A673 (cell line): ENCODE results near the gene MAML2. TPM values are rescaled to one million over a fixed set of nuclear protein-coding genes. Genes with fewer than 3 reads are reported as not detected.

Experiments
- BruUV-seq: library from RNA; stranded (reverse); fragments of 400-500 nt; replicated peaks from 2 replicates; lab custom pipeline; 2021; lab: Mats Ljungman, UMichigan
- CTCF ChIA-PET: fragments of 300-600 bp; sonication (Branson Sonifier 250); formaldehyde crosslinking; loops from one replicate; lab custom pipeline; 2022; ENCODE audit warnings: antibody characterized with exemption; lab: Charles Lee
- POLR2A ChIA-PET: fragments of 300-600 bp; sonication (Branson Sonifier 250); formaldehyde crosslinking; loops from one replicate; lab custom pipeline; 2022; ENCODE audit warnings: antibody characterized with exemption; ENCODE audit not compliant: low non-redundant PET; lab: Charles Lee
- DNase-seq: peaks from one replicate; pipeline ENCODE4 v3.0.0-alpha.2; 2015; ENCODE audit warnings: low spot score
- H3K27ac ChIP-seq: fragments of 200-600 bp; sonication (generic); 2 replicates; pipeline ENCODE4 v1.5.1; 2016; ENCODE audit warnings: mixed run types, low read depth, mild to moderate bottlenecking, mixed read lengths, antibody characterized with exemption, low read length; ENCODE audit not compliant: poor library complexity, severe bottlenecking
- H3K27me3 ChIP-seq: fragments of 200-600 bp; sonication (generic); replicated peaks from 2 replicates; pipeline ENCODE4 v1.6.1; 2017; ENCODE audit warnings: mixed run types, low read depth, mild to moderate bottlenecking, mixed read lengths, antibody characterized with exemption, low read length; ENCODE audit not compliant: insufficient read depth, poor library complexity
- H3K36me3 ChIP-seq: fragments of 200-600 bp; sonication (generic); 2 replicates; pipeline ENCODE4 v1.6.1; 2016; ENCODE audit warnings: mixed run types, mild to moderate bottlenecking, mixed read lengths, antibody characterized with exemption, low read length; ENCODE audit not compliant: insufficient read depth, poor library complexity, severe bottlenecking
- H3K4me1 ChIP-seq: fragments of 200-600 bp; sonication (generic); 2 replicates; pipeline ENCODE4 v1.6.1; 2017; ENCODE audit warnings: mixed run types, mild to moderate bottlenecking, mixed read lengths, antibody characterized with exemption, low read length; ENCODE audit not compliant: insufficient read depth, poor library complexity, severe bottlenecking
- H3K4me3 ChIP-seq: fragments of 200-600 bp; sonication (generic); 2 replicates; pipeline ENCODE4 v1.5.1; 2016; ENCODE audit warnings: low read depth, mixed run types, mild to moderate bottlenecking, mixed read lengths, low read length; ENCODE audit not compliant: poor library complexity, severe bottlenecking
- H3K9me3 ChIP-seq: fragments of 200-600 bp; sonication (generic); 2 replicates; pipeline ENCODE4 v1.6.1; 2016; ENCODE audit warnings: mixed run types, low read depth, mild to moderate bottlenecking, mixed read lengths, antibody characterized with exemption, low read length; ENCODE audit not compliant: poor library complexity, severe bottlenecking
- EZH2 ChIP-seq: fragments of 200-600 bp; sonication (generic); IDR thresholded peaks from 2 replicates; pipeline ENCODE4 v1.6.1; 2017; ENCODE audit warnings: borderline replicate concordance, low read depth, mild to moderate bottlenecking, mixed read lengths, antibody characterized with exemption, low read length; ENCODE audit not compliant: poor library complexity, severe bottlenecking
- intact Hi-C: fragments of 100-400 bp; cut with micrococcal nuclease; formaldehyde crosslinking; loops from one replicate; pipeline ENCODE4 v1.10.0; 2022; ENCODE audit not compliant: unreplicated experiment
- total RNA-seq: library from RNA; stranded (reverse); gene quantifications from 2 replicates; pipeline ENCODE4 v1.2.3, GENCODE V29; 2021
- TF ChIP-seq, protein P1 (sequence below): fragments of 300-800, 200-600 bp; sonication (generic); conservative IDR thresholded peaks from 2 replicates; pipeline ENCODE4 v1.5.1; 2017; ENCODE audit warnings: low read depth, mild to moderate bottlenecking, antibody characterized with exemption, low read length, moderate library complexity, mixed read lengths

Gene MAML2
- total RNA-seq, 1 experiment from 2014 or later: 6.4 TPM

DNA sequence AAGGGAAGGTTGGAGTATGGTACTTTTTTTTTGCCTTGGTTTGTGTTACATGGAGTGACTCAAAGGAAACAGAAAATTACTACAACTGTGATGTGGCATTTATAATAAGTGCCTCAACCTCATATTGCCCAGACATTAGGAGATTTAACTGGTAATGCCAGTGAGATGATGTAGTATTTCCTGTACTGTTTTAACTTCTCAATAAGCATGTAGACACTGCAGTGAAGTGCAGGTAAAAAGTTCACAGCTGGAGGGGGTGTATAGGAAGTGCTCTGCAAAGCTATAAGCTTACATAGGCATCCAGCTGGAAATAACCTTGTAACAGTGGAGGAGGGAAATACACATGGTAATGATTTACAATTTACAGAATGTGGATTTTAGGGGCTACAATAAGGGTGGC lies 280.9 kb downstream of the MAML2 start:
- CTCF ChIA-PET: interaction anchor here (0.7 to 1.5 kb wide), 2 partner anchors 12 to 281 kb away, joined by 3 to 4 read pairs; partner anchors contain the start of gene MAML2
- no peak overlapping the region for H3K4me3 ChIP-seq
- DNase-seq: peak; percentile 93
- no peaks in the 10 kb centered on the region for H3K9me3 ChIP-seq
- TF ChIP-seq EZH2: no peak
- TF ChIP-seq, protein P1, sequence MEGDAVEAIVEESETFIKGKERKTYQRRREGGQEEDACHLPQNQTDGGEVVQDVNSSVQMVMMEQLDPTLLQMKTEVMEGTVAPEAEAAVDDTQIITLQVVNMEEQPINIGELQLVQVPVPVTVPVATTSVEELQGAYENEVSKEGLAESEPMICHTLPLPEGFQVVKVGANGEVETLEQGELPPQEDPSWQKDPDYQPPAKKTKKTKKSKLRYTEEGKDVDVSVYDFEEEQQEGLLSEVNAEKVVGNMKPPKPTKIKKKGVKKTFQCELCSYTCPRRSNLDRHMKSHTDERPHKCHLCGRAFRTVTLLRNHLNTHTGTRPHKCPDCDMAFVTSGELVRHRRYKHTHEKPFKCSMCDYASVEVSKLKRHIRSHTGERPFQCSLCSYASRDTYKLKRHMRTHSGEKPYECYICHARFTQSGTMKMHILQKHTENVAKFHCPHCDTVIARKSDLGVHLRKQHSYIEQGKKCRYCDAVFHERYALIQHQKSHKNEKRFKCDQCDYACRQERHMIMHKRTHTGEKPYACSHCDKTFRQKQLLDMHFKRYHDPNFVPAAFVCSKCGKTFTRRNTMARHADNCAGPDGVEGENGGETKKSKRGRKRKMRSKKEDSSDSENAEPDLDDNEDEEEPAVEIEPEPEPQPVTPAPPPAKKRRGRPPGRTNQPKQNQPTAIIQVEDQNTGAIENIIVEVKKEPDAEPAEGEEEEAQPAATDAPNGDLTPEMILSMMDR: no peak
- no peak overlapping the region for H3K27ac ChIP-seq
- BruUV-seq: no TSS peak
- no peaks in the 10 kb centered on the region for H3K36me3 ChIP-seq
- H3K4me1 ChIP-seq: peaks cover 30% of the 10 kb centered on the region
- H3K27me3 ChIP-seq: no peaks in the 10 kb centered on the region
- POLR2A ChIA-PET: no interaction called here
- intact Hi-C loops: loop anchor here (2.0 kb wide), 1 partner anchor 85 kb away; no protein-coding TSS in a partner anchor

- no TSS peak for BruUV-seq
- H3K4me3 ChIP-seq: no peak overlapping the region
- ChIA-PET POLR2A (no interaction called here), CTCF (interaction anchor here (1.5 kb wide), 1 partner anchor 281 kb away, joined by 4 read pairs; the partner anchor contains the start of gene MAML2)
- H3K9me3 ChIP-seq: no peaks in the 10 kb centered on the region
- no peaks in the 10 kb centered on the region for H3K36me3 ChIP-seq
- intact Hi-C loops: loop anchor here (2.0 kb wide), 1 partner anchor 85 kb away; no protein-coding TSS in a partner anchor
- DNase-seq: no peak
- peaks cover 33% of the 10 kb centered on the region for H3K4me1 ChIP-seq
- TF ChIP-seq, protein P1: no peak
- no peak for TF ChIP-seq EZH2
- H3K27me3 ChIP-seq: no peaks in the 10 kb centered on the region
- no peak overlapping the region for H3K27ac ChIP-seq
These were observed 281.3 kb downstream of the MAML2 start for GRCh38 chr11:96061730-96062129.

- ChIA-PET CTCF (interaction anchor here (0.5 to 1.5 kb wide), 2 partner anchors 161 to 282 kb away, joined by 3 to 4 read pairs; partner anchors contain the start of gene MAML2), POLR2A (no interaction called here)
- no peaks in the 10 kb centered on the region for H3K36me3 ChIP-seq
- H3K27ac ChIP-seq: no peak overlapping the region
- no peaks in the 10 kb centered on the region for H3K9me3 ChIP-seq
- no peak overlapping the region for H3K4me3 ChIP-seq
- TF ChIP-seq, protein P1: no peak
- TF ChIP-seq EZH2: no peak
- intact Hi-C loops: no loop called here
- no TSS peak for BruUV-seq
- H3K27me3 ChIP-seq: no peaks in the 10 kb centered on the region
- H3K4me1 ChIP-seq: peaks cover 40% of the 10 kb centered on the region
- DNase-seq: no peak
These were observed 281.9 kb downstream of the MAML2 start for GRCh38 chr11:96061069-96061468.
